Heart left ventricle (tissue), 16 donors: ENCODE data around the gene IKZF3. TPM values are rescaled to one million over a fixed set of nuclear protein-coding genes. Genes with fewer than 3 reads are reported as not detected.

Experiments
- ATAC-seq, 4 donors: fragments of 200-7000 bp; cut with Tn5 transposase; one replicate each; pipeline ENCODE4 v1.9.1; 2020 to 2022; ENCODE audit warnings: moderate library complexity in 4 of 4, mild to moderate bottlenecking in 3 of 4, moderate number of reproducible peaks in 1 of 4
- DNase-seq, 5 donors: peaks; one replicate each; pipeline ENCODE4 v3.0.0-alpha.2; 2020
- H3K27ac ChIP-seq, 12 donors: fragments of 200-600 bp; sonication (generic) in 4 of 12; one replicate each; pipeline versions ENCODE4 v1.5.0 to v1.8.0; 2016 to 2022; ENCODE audit warnings: mild to moderate bottlenecking in 2 of 12
- H3K27me3 ChIP-seq, 9 donors: fragments of 200-600 bp; sonication (generic) in 2 of 9; one replicate each; pipeline versions ENCODE4 v1.5.1 to v1.8.0; 2016 to 2022; ENCODE audit warnings: mild to moderate bottlenecking in 3 of 9
- H3K36me3 ChIP-seq, 9 donors: fragments of 200-600 bp; sonication (generic) in 2 of 9; one replicate each; pipeline versions ENCODE4 v1.5.0 to v1.8.0; 2018 to 2022; ENCODE audit warnings: mild to moderate bottlenecking in 2 of 9
- H3K4me1 ChIP-seq, 12 donors: fragments of 200-600 bp; sonication (generic) in 4 of 12; one replicate each; pipeline versions ENCODE4 v1.5.0 to v1.8.0; 2016 to 2022; ENCODE audit warnings: mild to moderate bottlenecking in 3 of 12
- H3K4me3 ChIP-seq, 12 donors: fragments of 200-600 bp; sonication (generic) in 4 of 12; one replicate each; pipeline versions ENCODE4 v1.5.0 to v1.8.0; 2017 to 2022; ENCODE audit warnings: mild to moderate bottlenecking in 9 of 12, moderate library complexity in 4 of 12
- H3K9me3 ChIP-seq, 12 donors: fragments of 200-600 bp; sonication (generic) in 4 of 12; one replicate each; pipeline versions ENCODE4 v1.5.0 to v1.8.0; 2016 to 2022; ENCODE audit warnings: mild to moderate bottlenecking in 1 of 12
- CTCF ChIP-seq, 12 donors: fragments of 200-600 bp; sonication (generic) in 4 of 12; IDR thresholded peaks; one replicate each; pipeline versions ENCODE4 v1.5.0 to v1.8.0; 2018 to 2022; ENCODE audit warnings: antibody characterized with exemption in 12 of 12, mild to moderate bottlenecking in 5 of 12
- POLR2A ChIP-seq, 2 donors: fragments of 450-650 bp; IDR thresholded peaks; one replicate each; pipeline ENCODE4 v1.6.1; 2017; ENCODE audit warnings: antibody characterized with exemption in 2 of 2, mild to moderate bottlenecking in 2 of 2, moderate library complexity in 2 of 2
- WGBS, 4 donors: extraction: QIAGEN DNeasy Blood & Tissue Kit in 2 of 4; methylation state at CpG; one replicate each; pipeline versions ENCODE4 v1.1.5 to v1.1.7; 2013 to 2018; 5-methylcytosine and 5-hydroxymethylcytosine counted together
- intact Hi-C, 10 donors: fragments of 100-400 bp; cut with DNase I; formaldehyde crosslinking; loops; one replicate each; pipeline versions ENCODE4 v1.11.1 to v1.14.2; 2022
- polyA plus RNA-seq, 2 donors: library from polyadenylated mRNA; stranded (reverse); fragments of 200-250 nt; gene quantifications; one replicate each; pipeline ENCODE4 v1.2.3, GENCODE V29; 2013
- total RNA-seq, 9 donors: library from RNA; depleted of rRNA in 2 of 9; stranded (reverse); fragments of >200 nt in 2 of 9; fragmentation: NEBNext Ultra II Directional in 3 of 9; extraction: Animal tissue kit (Norgen Biotek cat#: 25700) in 3 of 9; gene quantifications; one replicate each; pipeline versions ENCODE4 v1.1.0 to v1.2.4, GENCODE V29; 2016 to 2023
- donor health status: ischemic (EF 13 %, LVEDD 7.1; RV severe dilation, severe dysfunction).
- donor health status: healthy with polysubstance abuse.
- donor health status: DM: no; HTN: yes; CAD: no.
- donor health status: DM: no; HTN: no; CAD: no.
- donor health status: ischemic (EF 25% LVEDD 6.9; RV normal size, moderate dysfunction).
- donor health status: ischemic (EF 25% LVEDD 5.7; RV mildly dilated, moderate dysfunction).
- donor health status: healthy.
- donor health status: DM: yes; HTN: yes; CAD: no.
- donor health status: ischemic (EF 35%, LVEDD 5.7; RV mildly dilated, moderate dysfunction).
- donor health status: nonischemic (EF 11% LVEDD 7.7; RV severe dilation, severe dysfunction).
- donor health status: DM: yes; HTN: yes; CAD: no.
- donor health status: PGD.
- donor health status: ischemic (EF 29% LVEDD 5.4; RV normal size, mild dysfunction).
- donor health status: nonischemic (EF 23%, LVEDD 6.1; RV moderate dilation, normal function).

IKZF3 gene
- total and polyA plus RNA-seq, 11 donors: 0.07 to 6.9 (median 0.21) TPM

- DNase-seq: no peak
- intact Hi-C loops: no loop called here
- WGBS, 4 donors: 67 to 83% (median 71%) methylated on average over 6 of the region's 6 CpGs
- no peaks in the 10 kb centered on the region for H3K4me1 ChIP-seq
- H3K4me3 ChIP-seq: no peak overlapping the region
- peaks cover 0 to 16% (median 0%) of the 10 kb centered on the region in 9 donors for H3K27me3 ChIP-seq
- ATAC-seq: no peak
- H3K27ac ChIP-seq: no peak overlapping the region
- no peaks in the 10 kb centered on the region for H3K9me3 ChIP-seq
- no peak for TF ChIP-seq POLR2A (IDR thresholded peaks at IDR 0.05)
- TF ChIP-seq CTCF (IDR thresholded peaks at IDR 0.05): no peak
- H3K36me3 ChIP-seq: no peaks in the 10 kb centered on the region
Observed at GRCh38 chr17:39812466-39812865, 51.6 kb downstream of the IKZF3 start.

GRCh38 chr17:39810939-39811728 is 53.0 kb downstream of the IKZF3 start:
- TF ChIP-seq CTCF (IDR thresholded peaks at IDR 0.05): no peak
- Histone ChIP-seq H3K9me3 (no peaks in the 10 kb centered on the region), H3K4me1 (no peaks in the 10 kb centered on the region), H3K27me3 (peaks cover 0 to 21% (median 3%) of the 10 kb centered on the region in 9 donors), H3K4me3 (no peak overlapping the region), H3K27ac (no peak overlapping the region), H3K36me3 (no peaks in the 10 kb centered on the region)
- intact Hi-C loops: no loop called here
- WGBS, 4 donors: 72 to 77% (median 72%) methylated on average over 4 of the region's 4 CpGs
- ATAC-seq: no peak
- DNase-seq: no peak

GRCh38 chr17:39809221-39809620 is 54.9 kb downstream of the IKZF3 start:
- WGBS, 4 donors: 59 to 71% (median 65%) methylated on average over 2 of the region's 2 CpGs
- Histone ChIP-seq H3K27ac (no peak overlapping the region), H3K4me3 (no peak overlapping the region), H3K36me3 (no peaks in the 10 kb centered on the region), H3K4me1 (no peaks in the 10 kb centered on the region), H3K27me3 (peaks cover 0 to 21% (median 3%) of the 10 kb centered on the region in 9 donors), H3K9me3 (no peaks in the 10 kb centered on the region)
- no peak for ATAC-seq
- intact Hi-C loops: no loop called here
- DNase-seq: no peak
- TF ChIP-seq CTCF (IDR thresholded peaks at IDR 0.05) (no peak), POLR2A (IDR thresholded peaks at IDR 0.05) (no peak)

- peaks cover 0 to 18% (median 3%) of the 10 kb centered on the region in 9 donors for H3K27me3 ChIP-seq
- no peak overlapping the region for H3K27ac ChIP-seq
- no peaks in the 10 kb centered on the region for H3K4me1 ChIP-seq
- DNase-seq (no peak), ATAC-seq (no peak)
- H3K9me3 ChIP-seq: no peaks in the 10 kb centered on the region
- H3K4me3 ChIP-seq: no peak overlapping the region
- TF ChIP-seq POLR2A (IDR thresholded peaks at IDR 0.05): no peak
- no peak for TF ChIP-seq CTCF (IDR thresholded peaks at IDR 0.05)
- WGBS, 4 donors: 74 to 79% (median 78%) methylated on average over 3 of the region's 3 CpGs
- H3K36me3 ChIP-seq: no peaks in the 10 kb centered on the region
- intact Hi-C loops: no loop called here
Observed at GRCh38 chr17:39808409-39808997, 55.6 kb downstream of the IKZF3 start.
